Hepatocyte (in vitro differentiated cells): ENCODE data around the gene MDM4.

Source experiments
- EZH2 ChIP-seq: fragments of 200-600 bp; sonication (generic); IDR thresholded peaks from 2 replicates; pipeline ENCODE4 v1.6.1; 2016; ENCODE audit warnings: antibody characterized with exemption, mild to moderate bottlenecking, borderline replicate concordance
- EZH2phosphoT487 ChIP-seq: fragments of 200-600 bp; sonication (generic); IDR thresholded peaks from one replicate; pipeline ENCODE4 v1.6.1; 2018; ENCODE audit warnings: antibody characterized with exemption, mild to moderate bottlenecking, low read depth, moderate library complexity; ENCODE audit not compliant: unreplicated experiment, severe bottlenecking
- TF ChIP-seq, protein P1 (sequence below): fragments of 200-600 bp; sonication (generic); IDR thresholded peaks from 2 replicates; pipeline ENCODE4 v1.5.1; 2016; ENCODE audit warnings: antibody characterized with exemption, mild to moderate bottlenecking; ENCODE audit not compliant: poor library complexity

DNA sequence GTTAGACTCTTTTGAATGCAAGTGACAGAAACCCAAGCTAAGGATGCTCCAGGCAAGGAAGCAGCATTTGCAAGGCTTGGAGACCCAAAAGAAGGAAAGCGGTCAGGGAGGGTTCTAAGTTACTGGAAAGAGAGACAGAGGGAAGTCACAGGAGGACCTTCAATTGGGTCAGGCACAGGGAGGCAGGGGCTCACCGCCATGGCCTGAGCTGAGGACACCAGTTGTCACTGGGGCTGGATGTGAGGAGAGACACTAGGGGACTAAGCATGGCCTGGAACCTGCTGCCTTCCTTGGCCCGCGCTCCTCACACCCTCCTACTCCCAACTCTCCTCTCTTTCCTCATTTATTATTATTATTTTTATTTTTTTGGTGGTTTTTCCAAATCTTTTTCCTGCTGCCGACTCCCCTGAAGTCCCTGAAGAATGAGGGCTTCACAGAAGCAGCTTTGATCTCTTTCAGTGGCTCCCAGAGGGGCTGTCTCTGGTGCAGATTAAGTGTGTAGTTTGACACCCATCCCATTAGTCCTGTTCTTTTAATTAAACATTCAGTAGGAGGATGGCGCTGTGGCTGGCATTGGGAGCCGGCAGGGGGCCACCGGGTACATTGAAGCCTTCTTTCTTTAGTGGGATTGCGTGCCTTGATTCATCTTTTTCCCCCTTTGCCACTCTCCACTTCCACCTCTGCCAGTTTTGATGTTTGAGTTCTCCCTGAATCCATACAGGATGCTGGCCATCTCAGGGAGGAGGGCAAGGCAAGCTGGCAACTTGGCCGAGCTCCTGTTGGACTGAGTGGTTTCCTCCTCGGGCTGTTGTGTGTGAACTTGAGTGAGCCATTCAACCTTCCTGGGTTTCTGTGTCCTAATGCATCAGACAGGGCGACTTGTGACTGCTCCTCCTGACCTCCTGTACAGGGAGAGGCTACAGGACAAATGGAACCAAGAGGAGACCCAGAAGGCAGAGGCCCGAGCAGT is 59.3 kb downstream of the MDM4 start:
- TF ChIP-seq, protein P1, sequence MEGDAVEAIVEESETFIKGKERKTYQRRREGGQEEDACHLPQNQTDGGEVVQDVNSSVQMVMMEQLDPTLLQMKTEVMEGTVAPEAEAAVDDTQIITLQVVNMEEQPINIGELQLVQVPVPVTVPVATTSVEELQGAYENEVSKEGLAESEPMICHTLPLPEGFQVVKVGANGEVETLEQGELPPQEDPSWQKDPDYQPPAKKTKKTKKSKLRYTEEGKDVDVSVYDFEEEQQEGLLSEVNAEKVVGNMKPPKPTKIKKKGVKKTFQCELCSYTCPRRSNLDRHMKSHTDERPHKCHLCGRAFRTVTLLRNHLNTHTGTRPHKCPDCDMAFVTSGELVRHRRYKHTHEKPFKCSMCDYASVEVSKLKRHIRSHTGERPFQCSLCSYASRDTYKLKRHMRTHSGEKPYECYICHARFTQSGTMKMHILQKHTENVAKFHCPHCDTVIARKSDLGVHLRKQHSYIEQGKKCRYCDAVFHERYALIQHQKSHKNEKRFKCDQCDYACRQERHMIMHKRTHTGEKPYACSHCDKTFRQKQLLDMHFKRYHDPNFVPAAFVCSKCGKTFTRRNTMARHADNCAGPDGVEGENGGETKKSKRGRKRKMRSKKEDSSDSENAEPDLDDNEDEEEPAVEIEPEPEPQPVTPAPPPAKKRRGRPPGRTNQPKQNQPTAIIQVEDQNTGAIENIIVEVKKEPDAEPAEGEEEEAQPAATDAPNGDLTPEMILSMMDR: no peak
- no peak for TF ChIP-seq EZH2phosphoT487
- no peak for TF ChIP-seq EZH2
